Fibroblast of lung (primary cell): ENCODE measurements around the gene ITGB1. TPM values are rescaled to one million over a fixed set of nuclear protein-coding genes. Genes with fewer than 3 reads are reported as not detected.

Experiments
- DNase-seq, 2 donors: peaks; one replicate each; pipeline versions ENCODE4 v3.0.0 to v3.0.0-alpha.2; 2010; ENCODE audit warnings: low read depth in 2 of 2
- H2AFZ ChIP-seq: 2 replicates; pipeline ENCODE4 v1.5.1; 2012; ENCODE audit warnings: low read length, control low read depth, inconsistent platforms
- H3K27ac ChIP-seq: 2 replicates; pipeline ENCODE4 v1.5.1; 2011; ENCODE audit warnings: low read length, control low read depth; ENCODE audit not compliant: insufficient read depth
- H3K27me3 ChIP-seq: 2 replicates; pipeline ENCODE4 v1.5.1; 2011; ENCODE audit warnings: mild to moderate bottlenecking, low read length; ENCODE audit not compliant: control insufficient read depth, insufficient read depth
- H3K36me3 ChIP-seq: 2 replicates; pipeline ENCODE4 v1.5.1; 2011; ENCODE audit warnings: low read length; ENCODE audit not compliant: control insufficient read depth, insufficient read depth
- H3K4me1 ChIP-seq: 2 replicates; pipeline ENCODE4 v1.5.1; 2011; ENCODE audit warnings: low read length; ENCODE audit not compliant: control insufficient read depth, insufficient read depth; ENCODE audit errors: extremely low read depth
- H3K4me2 ChIP-seq: 2 replicates; pipeline ENCODE4 v1.5.1; 2011; ENCODE audit warnings: low read length, control low read depth; ENCODE audit not compliant: insufficient read depth; ENCODE audit errors: extremely low read depth
- H3K4me3 ChIP-seq, 4 experiments: fragments of 200-600 bp in 1 of 4; sonication (generic) in 1 of 4; replicated peaks in 1 of 4; 2 replicates each; pipeline ENCODE4 v1.5.1; 2011 to 2016; ENCODE audit warnings: low read length in 4 of 4, low read depth in 3 of 4, mild to moderate bottlenecking in 3 of 4, control low read depth in 2 of 4, inconsistent platforms in 1 of 4, mixed read lengths in 1 of 4; ENCODE audit not compliant: insufficient read depth in 1 of 4; ENCODE audit errors: control extremely low read depth in 1 of 4
- H3K79me2 ChIP-seq: 2 replicates; pipeline ENCODE4 v1.5.1; 2012; ENCODE audit warnings: mild to moderate bottlenecking, low read length, inconsistent platforms; ENCODE audit not compliant: control insufficient read depth, insufficient read depth
- H3K9ac ChIP-seq: 2 replicates; pipeline ENCODE4 v1.5.1; 2011; ENCODE audit warnings: mild to moderate bottlenecking, low read length, control low read depth; ENCODE audit not compliant: insufficient read depth
- H3K9me3 ChIP-seq: 2 replicates; pipeline ENCODE4 v1.5.1; 2012; ENCODE audit warnings: low read depth, low read length; ENCODE audit not compliant: control insufficient read depth, insufficient read depth
- H4K20me1 ChIP-seq: 2 replicates; pipeline ENCODE4 v1.5.1; 2011; ENCODE audit warnings: low read length; ENCODE audit not compliant: control insufficient read depth, insufficient read depth; ENCODE audit errors: extremely low read depth
- CTCF ChIP-seq, 2 donors: IDR thresholded peaks in 1 of 2; conservative IDR thresholded peaks in 1 of 2; 1 replicate in 1 of 2; 2 replicates in 1 of 2; pipeline ENCODE4 v1.5.1; 2011 to 2012; ENCODE audit warnings: low read length in 2 of 2, control low read depth in 1 of 2, inconsistent platforms in 1 of 2, low read depth in 1 of 2, mild to moderate bottlenecking in 1 of 2
- EZH2 ChIP-seq: IDR thresholded peaks from 2 replicates; pipeline ENCODE4 v1.5.1; 2012; ENCODE audit warnings: low read length, control low read depth, mild to moderate bottlenecking; ENCODE audit errors: missing control alignments
- polyA plus RNA-seq, 2 donors: library from polyadenylated mRNA; depleted of rRNA in 1 of 2; stranded (reverse) in 1 of 2; unstranded in 1 of 2; fragments of >200 nt; gene quantifications; 2 replicates each; pipeline ENCODE4 v1.2.1, GENCODE V29; 2011 to 2012; ENCODE audit warnings: missing spikeins in 1 of 2
- total RNA-seq: library from RNA; depleted of rRNA; stranded (reverse); fragments of >200 nt; gene quantifications from 2 replicates; pipeline ENCODE4 v1.2.1, GENCODE V29; 2014

The ITGB1 gene
- total and polyA plus RNA-seq, 2 donors (not counting 1 experiment from before 2014, with no cell fraction given): 2,456 to 3,450 TPM

GRCh38 chr10:32950591-32951108 lies 7.4 kb downstream of the ITGB1 start:
- H4K20me1 ChIP-seq: peaks cover 22% of the 10 kb centered on the region
- peaks cover 2% of the 10 kb centered on the region for H3K36me3 ChIP-seq
- no peak overlapping the region for H3K9ac ChIP-seq
- peaks cover 100% of the 10 kb centered on the region for H3K79me2 ChIP-seq
- H3K4me2 ChIP-seq: peak overlapping the region; percentile 83
- H3K4me3 ChIP-seq: peak overlapping the region; percentile 23 to 44 (median 31)
- DNase-seq: no peak
- peaks cover 13% of the 10 kb centered on the region for H3K4me1 ChIP-seq
- no peak overlapping the region for H2AFZ ChIP-seq
- H3K27ac ChIP-seq: peak overlapping the region; percentile 48
- no peaks in the 10 kb centered on the region for H3K9me3 ChIP-seq
- no peaks in the 10 kb centered on the region for H3K27me3 ChIP-seq
- TF ChIP-seq EZH2: no peak
- no peak for TF ChIP-seq CTCF (conservative IDR thresholded peaks at IDR 0.05 in 1 of 2, IDR thresholded peaks at IDR 0.05 in 1 of 2; ENCODE audit: low read depth in 1 of 2, low read length in 2 of 2)

- Histone ChIP-seq H3K4me1 (peaks cover 19% of the 10 kb centered on the region), H3K36me3 (peaks cover 4% of the 10 kb centered on the region), H3K27me3 (no peaks in the 10 kb centered on the region), H3K4me3 (no peak overlapping the region), H2AFZ (no peak overlapping the region), H3K27ac (no peak overlapping the region), H3K4me2 (peak overlapping the region; percentile 40), H3K9me3 (no peaks in the 10 kb centered on the region), H3K79me2 (peaks cover 99% of the 10 kb centered on the region), H3K9ac (no peak overlapping the region), H4K20me1 (peaks cover 19% of the 10 kb centered on the region)
- TF ChIP-seq CTCF (conservative IDR thresholded peaks at IDR 0.05 in 1 of 2, IDR thresholded peaks at IDR 0.05 in 1 of 2; ENCODE audit: low read depth in 1 of 2, low read length in 2 of 2) (no peak), EZH2 (no peak)
- DNase-seq: peak in 1 of 2 donors; percentile 54
Observed at GRCh38 chr10:32949221-32949678, 8.8 kb downstream of the ITGB1 start.

DNA sequence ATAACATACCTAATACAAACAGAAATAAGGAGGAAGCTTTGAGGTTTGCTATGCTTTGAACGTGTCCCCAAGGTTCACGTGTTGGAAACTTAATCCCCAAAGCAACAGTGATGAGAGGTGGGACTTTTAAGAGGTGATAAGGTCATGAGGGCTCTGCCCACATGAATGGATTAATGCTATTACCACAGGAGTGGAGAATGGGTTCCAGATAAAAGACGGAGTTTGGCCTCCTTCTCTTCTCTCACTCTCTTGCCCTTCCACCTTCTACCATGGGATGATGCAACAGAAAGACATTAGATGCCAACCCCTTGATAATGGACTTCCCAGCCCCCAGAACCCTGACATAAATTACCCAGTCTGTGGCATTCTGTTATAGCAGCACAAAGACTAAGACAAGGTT lies 9.6 kb downstream of the ITGB1 start:
- peaks cover 23% of the 10 kb centered on the region for H3K4me1 ChIP-seq
- TF ChIP-seq EZH2 (no peak), CTCF (conservative IDR thresholded peaks at IDR 0.05 in 1 of 2, IDR thresholded peaks at IDR 0.05 in 1 of 2; ENCODE audit: low read depth in 1 of 2, low read length in 2 of 2) (no peak)
- no peak for DNase-seq
- H3K36me3 ChIP-seq: peaks cover 5% of the 10 kb centered on the region
- peaks cover 99% of the 10 kb centered on the region for H3K79me2 ChIP-seq
- H3K4me3 ChIP-seq: no peak overlapping the region
- no peaks in the 10 kb centered on the region for H3K27me3 ChIP-seq
- no peak overlapping the region for H3K4me2 ChIP-seq
- H3K9ac ChIP-seq: no peak overlapping the region
- no peaks in the 10 kb centered on the region for H3K9me3 ChIP-seq
- peaks cover 19% of the 10 kb centered on the region for H4K20me1 ChIP-seq
- no peak overlapping the region for H2AFZ ChIP-seq
- no peak overlapping the region for H3K27ac ChIP-seq
